Activated CD4-positive, alpha-beta memory T cell treated with anti-CD3 and anti-CD28 coated beads for 36 hours (primary cell): ENCODE measurements around the gene GUCY2D. TPM values are rescaled to one million over a fixed set of nuclear protein-coding genes. Genes with fewer than 3 reads are reported as not detected.
"Not testable (repeated sequence)": the region's sequence is repeated elsewhere in the genome, so short reads cannot be mapped to it uniquely, and the experiment has no call there.

Experiments used
- CTCF ChIA-PET: fragments of 350-600 bp; sonication (Branson Sonifier 250); formaldehyde crosslinking; loops from one replicate; lab custom pipeline; 2021; ENCODE audit warnings: antibody characterized with exemption, inconsistent platforms; lab: Charles Lee
- POLR2A ChIA-PET: fragments of 350-600 bp; sonication (Branson Sonifier 250); formaldehyde crosslinking; loops from one replicate; lab custom pipeline; 2021; ENCODE audit warnings: antibody characterized with exemption; lab: Charles Lee
- DNase-seq: peaks from one replicate; pipeline ENCODE4 v3.0.0-alpha.2; 2020
- H3K27ac Mint-ChIP-seq: one replicate; pipeline ENCODE4 v1.8.0; 2021; ENCODE audit warnings: mixed read lengths
- H3K27me3 Mint-ChIP-seq: one replicate; pipeline ENCODE4 v1.8.0; 2021; ENCODE audit warnings: mixed read lengths
- H3K36me3 Mint-ChIP-seq: one replicate; pipeline ENCODE4 v1.8.0; 2021; ENCODE audit warnings: mixed read lengths
- H3K4me1 Mint-ChIP-seq: one replicate; pipeline ENCODE4 v1.8.0; 2021; ENCODE audit warnings: low read depth, mixed read lengths
- H3K4me3 Mint-ChIP-seq: one replicate; pipeline ENCODE4 v1.8.0; 2021; ENCODE audit warnings: mild to moderate bottlenecking, mixed read lengths
- H3K9me3 Mint-ChIP-seq: one replicate; pipeline ENCODE4 v1.8.0; 2021; ENCODE audit warnings: mixed read lengths
- intact Hi-C: fragments of 100-400 bp; cut with micrococcal nuclease; formaldehyde crosslinking; loops from one replicate; pipeline ENCODE4 v1.15.1; 2023
- total RNA-seq, 2 experiments: library from RNA; stranded (reverse); gene quantifications; one replicate each; pipeline ENCODE4 v1.2.3, GENCODE V29; 2021

Gene GUCY2D
- total RNA-seq = not detected

- H3K9me3 Mint-ChIP-seq = no peaks in the 10 kb centered on the region
- H3K4me1 Mint-ChIP-seq = peaks cover 6% of the 10 kb centered on the region
- H3K27me3 Mint-ChIP-seq = peaks cover 29% of the 10 kb centered on the region
- DNase-seq = no peak
- POLR2A ChIA-PET = interaction anchor here (0.5 to 1.6 kb wide), 2 partner anchors 10 to 76 kb away, joined by 3 to 4 read pairs; no protein-coding TSS in a partner anchor
- CTCF ChIA-PET = interaction anchor here (0.7 to 2.1 kb wide), 7 partner anchors 9 to 109 kb away, joined by 3 to 27 read pairs (median 5); no protein-coding TSS in a partner anchor
- no peaks in the 10 kb centered on the region for H3K36me3 Mint-ChIP-seq
- intact Hi-C loops = no loop called here
- H3K27ac Mint-ChIP-seq = no peak within 1 kb of the TSS
- H3K4me3 Mint-ChIP-seq = no peak within 1 kb of the TSS
Observed at GRCh38 chr17:8001976-8002720, at the start of gene GUCY2D. Gene GUCY2D, plus strand, starts transcription at chr17:8002615. Its CDS starts 433 bp downstream, at chr17:8003048.

- H3K27ac Mint-ChIP-seq, H3K27me3 Mint-ChIP-seq, DNase-seq, H3K9me3 Mint-ChIP-seq, intact Hi-C loops, POLR2A ChIA-PET, H3K4me3 Mint-ChIP-seq: not testable (repeated sequence)
- CTCF ChIA-PET = interaction anchor here (1.2 to 1.8 kb wide), 3 partner anchors 10 to 37 kb away, joined by 3 to 6 read pairs (median 6); partner anchors contain the start of gene CNTROB
- Mint-ChIP-seq H3K4me1 (peaks cover 25% of the 10 kb centered on the region), H3K36me3 (peaks cover 19% of the 10 kb centered on the region)
Observed at GRCh38 chr17:7953266-7953665, 49.1 kb upstream of the GUCY2D start.

- intact Hi-C loops = loop anchor here (2.0 kb wide), 1 partner anchor 33 kb away; no protein-coding TSS in a partner anchor
- Mint-ChIP-seq H3K27me3 (peaks cover 3% of the 10 kb centered on the region), H3K36me3 (no peaks in the 10 kb centered on the region), H3K9me3 (no peaks in the 10 kb centered on the region), H3K4me3 (no peak overlapping the region), H3K4me1 (peaks cover 18% of the 10 kb centered on the region), H3K27ac (no peak overlapping the region)
- DNase-seq = no peak
- CTCF ChIA-PET = interaction anchor here (0.7 kb wide), 1 partner anchor 139 kb away, joined by 3 read pairs; no protein-coding TSS in a partner anchor
- POLR2A ChIA-PET = no interaction called here
Observed at GRCh38 chr17:7955414-7956227, 46.8 kb upstream of the GUCY2D start.

GRCh38 chr17:7956228-7956965 lies 46.0 kb upstream of the GUCY2D start:
- Mint-ChIP-seq H3K4me1 (peaks cover 14% of the 10 kb centered on the region), H3K9me3 (no peaks in the 10 kb centered on the region), H3K4me3 (no peak overlapping the region), H3K27me3 (peaks cover 5% of the 10 kb centered on the region), H3K36me3 (no peaks in the 10 kb centered on the region), H3K27ac (no peak overlapping the region)
- intact Hi-C loops = no loop called here
- ChIA-PET CTCF (interaction anchor here (0.6 to 0.7 kb wide), 2 partner anchors 138 to 405 kb away, joined by 3 read pairs; no protein-coding TSS in a partner anchor), POLR2A (no interaction called here)
- no peak for DNase-seq

GRCh38 chr17:7959503-7960253 lies 42.7 kb upstream of the GUCY2D start:
- ChIA-PET CTCF (interaction anchor here (1.3 kb wide), 1 partner anchor 29 kb away, joined by 3 read pairs; no protein-coding TSS in a partner anchor), POLR2A (no interaction called here)
- no peak for DNase-seq
- intact Hi-C loops = no loop called here
- Mint-ChIP-seq H3K4me1 (no peaks in the 10 kb centered on the region), H3K27ac (no peak overlapping the region), H3K4me3 (no peak overlapping the region), H3K36me3 (no peaks in the 10 kb centered on the region), H3K27me3 (peaks cover 9% of the 10 kb centered on the region), H3K9me3 (no peaks in the 10 kb centered on the region)

- intact Hi-C loops = no loop called here
- Mint-ChIP-seq H3K27ac (no peak overlapping the region), H3K36me3 (no peaks in the 10 kb centered on the region), H3K4me1 (no peaks in the 10 kb centered on the region), H3K4me3 (no peak overlapping the region), H3K9me3 (no peaks in the 10 kb centered on the region), H3K27me3 (peaks cover 9% of the 10 kb centered on the region)
- ChIA-PET CTCF (interaction anchor here (0.6 to 1.2 kb wide), 3 partner anchors 14 to 96 kb away, joined by 3 to 5 read pairs (median 3); no protein-coding TSS in a partner anchor), POLR2A (no interaction called here)
- no peak for DNase-seq
Observed at GRCh38 chr17:7961421-7961820, 41.0 kb upstream of the GUCY2D start.

GRCh38 chr17:7967751-7968150 lies 34.7 kb upstream of the GUCY2D start:
- Mint-ChIP-seq H3K9me3 (no peaks in the 10 kb centered on the region), H3K27ac (no peak overlapping the region), H3K36me3 (no peaks in the 10 kb centered on the region), H3K4me1 (no peaks in the 10 kb centered on the region), H3K4me3 (no peak overlapping the region), H3K27me3 (peaks cover 2% of the 10 kb centered on the region)
- CTCF ChIA-PET = no interaction called here
- POLR2A ChIA-PET = no interaction called here
- intact Hi-C loops = no loop called here
- no peak for DNase-seq

GRCh38 chr17:7969433-7969832 lies 33.0 kb upstream of the GUCY2D start:
- peak overlapping the region; percentile 57 for H3K27ac Mint-ChIP-seq
- POLR2A ChIA-PET = no interaction called here
- peaks cover 2% of the 10 kb centered on the region for H3K36me3 Mint-ChIP-seq
- no peak overlapping the region for H3K4me3 Mint-ChIP-seq
- peaks cover 2% of the 10 kb centered on the region for H3K27me3 Mint-ChIP-seq
- DNase-seq = no peak
- peaks cover 3% of the 10 kb centered on the region for H3K9me3 Mint-ChIP-seq
- H3K4me1 Mint-ChIP-seq = no peaks in the 10 kb centered on the region
- CTCF ChIA-PET = no interaction called here
- intact Hi-C loops = no loop called here

GRCh38 chr17:7971651-7972050 lies 30.8 kb upstream of the GUCY2D start:
- peaks cover 16% of the 10 kb centered on the region for H3K9me3 Mint-ChIP-seq

GRCh38 chr17:7972131-7972785 lies 30.2 kb upstream of the GUCY2D start:
- CTCF ChIA-PET = interaction anchor here (0.6 to 1.5 kb wide), 5 partner anchors 10 to 892 kb away, joined by 3 to 4 read pairs (median 3); no protein-coding TSS in a partner anchor
- Mint-ChIP-seq H3K27me3 (peaks cover 12% of the 10 kb centered on the region), H3K36me3 (peaks cover 14% of the 10 kb centered on the region), H3K9me3 (peaks cover 16% of the 10 kb centered on the region), H3K27ac (no peak overlapping the region), H3K4me3 (no peak overlapping the region), H3K4me1 (no peaks in the 10 kb centered on the region)
- intact Hi-C loops = no loop called here
- POLR2A ChIA-PET = no interaction called here
- DNase-seq = no peak

More at GRCh38 chr17:7971651-7972050, 30.8 kb upstream of the GUCY2D start:
- Mint-ChIP-seq H3K36me3 (peaks cover 13% of the 10 kb centered on the region), H3K27ac (no peak overlapping the region), H3K4me3 (no peak overlapping the region), H3K4me1 (no peaks in the 10 kb centered on the region), H3K27me3 (peaks cover 7% of the 10 kb centered on the region)
- POLR2A ChIA-PET = no interaction called here
- intact Hi-C loops = no loop called here
- no peak for DNase-seq
- CTCF ChIA-PET = interaction anchor here (0.9 to 1.3 kb wide), 3 partner anchors 9 to 18 kb away, joined by 3 to 5 read pairs (median 4); no protein-coding TSS in a partner anchor
